GM18861 (cell line): ENCODE data around the gene MKKS.
"Not testable (repeated sequence)": the region's sequence is repeated elsewhere in the genome, so short reads cannot be mapped to it uniquely, and the experiment has no call there.

Source experiments
- ATAC-seq: cut with Tn5 transposase; IDR thresholded peaks from one replicate; pipeline ENCODE4 v1.9.1; 2021; ENCODE audit not compliant: unreplicated experiment

The MKKS gene

DNA sequence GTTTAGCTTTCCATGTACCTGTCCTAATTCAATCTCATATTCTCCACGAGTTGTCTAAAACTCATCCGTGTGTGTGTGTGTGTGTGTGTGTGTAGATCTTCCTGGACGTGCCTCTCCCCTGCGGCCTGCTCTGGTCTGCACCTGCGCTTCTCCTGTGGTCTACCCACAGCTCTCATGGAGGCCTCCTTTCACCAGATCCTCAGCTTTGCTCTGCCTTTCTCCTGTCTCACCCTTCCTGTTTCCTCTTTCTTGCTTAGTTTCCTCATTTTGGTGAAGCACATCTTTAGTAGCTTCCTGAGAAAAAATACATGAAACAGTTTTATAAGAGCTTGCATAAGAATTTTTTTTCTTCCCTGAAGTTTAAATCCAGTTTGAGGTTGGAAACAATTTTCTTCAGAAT lies 19.2 kb upstream of the MKKS start:
- peak; percentile 84 for ATAC-seq

DNA sequence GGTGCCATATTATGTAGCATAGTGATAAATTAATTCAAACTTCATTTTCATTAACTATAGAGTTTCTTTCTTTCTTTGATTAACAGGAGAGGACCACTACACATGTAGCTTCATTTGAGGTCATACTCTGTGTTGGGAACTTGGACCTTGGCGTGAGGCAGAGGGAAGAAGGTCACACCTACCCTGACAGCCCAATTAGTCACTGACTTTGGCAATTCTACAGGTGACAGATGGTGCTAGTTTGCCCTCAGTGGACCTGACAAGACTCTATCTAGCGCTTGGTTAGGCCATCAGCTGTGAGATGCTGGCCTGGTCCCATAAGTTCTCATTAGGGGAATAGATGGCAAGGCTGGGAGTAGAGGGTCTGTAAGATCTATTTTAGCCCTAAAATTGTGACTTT lies 15.2 kb upstream of the MKKS start:
- no peak for ATAC-seq

DNA sequence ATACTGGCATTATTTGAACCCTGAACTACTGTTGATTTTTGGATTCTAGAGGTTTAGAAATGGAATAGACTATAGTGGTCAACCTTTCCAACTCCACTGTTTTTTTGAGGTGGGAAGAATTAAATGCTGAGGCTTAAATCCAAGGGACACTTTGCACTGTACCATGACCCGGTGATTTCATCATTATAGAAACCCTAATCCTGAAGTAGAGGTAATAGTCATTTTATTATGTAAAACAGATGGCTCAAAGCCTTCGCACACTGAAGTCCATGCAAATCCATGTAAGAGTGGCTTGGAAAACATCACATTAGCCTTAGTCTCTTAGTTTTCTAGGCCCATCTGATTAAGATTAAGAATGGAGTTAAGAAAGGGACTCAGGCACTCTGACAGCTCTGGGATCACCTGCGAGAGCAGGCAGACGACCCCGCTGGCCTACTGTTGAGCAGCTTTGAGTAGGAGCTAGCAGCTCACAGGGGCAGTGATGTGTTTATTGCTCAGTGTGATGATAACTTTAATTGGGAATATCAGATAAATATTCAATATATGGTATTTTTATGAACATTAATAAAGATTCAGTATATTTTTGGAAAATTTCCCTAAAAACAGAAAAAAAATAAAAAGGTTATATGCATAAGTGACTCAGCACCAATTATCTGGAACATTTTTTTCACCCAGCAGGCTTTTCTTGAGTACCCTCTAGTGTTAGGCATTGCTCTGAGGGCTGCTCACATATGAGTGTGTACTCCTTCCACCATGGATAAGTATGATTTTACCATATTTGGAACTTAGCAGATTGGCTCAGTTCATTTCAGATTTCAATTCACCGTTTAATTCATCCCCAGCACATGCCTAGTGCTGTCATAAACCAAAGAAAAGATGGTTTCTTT lies 14.5 kb upstream of the MKKS start:
- ATAC-seq, result no peak

DNA sequence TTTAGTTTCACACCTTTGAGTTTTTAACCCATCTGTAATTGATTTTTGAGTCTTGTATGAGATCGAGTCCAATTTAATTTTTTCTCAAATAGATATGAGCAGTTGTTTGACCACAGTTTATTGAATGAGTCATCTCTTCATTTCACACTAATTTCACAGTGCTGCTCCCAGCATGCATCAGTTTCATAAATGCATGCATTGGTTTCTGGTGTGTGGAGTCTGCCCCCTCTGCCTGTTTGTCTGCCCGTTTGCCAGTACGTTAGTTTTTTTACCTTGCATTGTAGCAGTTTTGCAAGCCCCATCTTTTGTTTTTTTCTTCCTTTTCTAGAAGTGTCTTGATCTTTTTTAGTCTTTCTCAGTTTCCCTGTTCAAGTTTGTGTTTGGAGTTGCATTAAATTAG lies 13.0 kb upstream of the MKKS start:
- peak; percentile 99 for ATAC-seq

DNA sequence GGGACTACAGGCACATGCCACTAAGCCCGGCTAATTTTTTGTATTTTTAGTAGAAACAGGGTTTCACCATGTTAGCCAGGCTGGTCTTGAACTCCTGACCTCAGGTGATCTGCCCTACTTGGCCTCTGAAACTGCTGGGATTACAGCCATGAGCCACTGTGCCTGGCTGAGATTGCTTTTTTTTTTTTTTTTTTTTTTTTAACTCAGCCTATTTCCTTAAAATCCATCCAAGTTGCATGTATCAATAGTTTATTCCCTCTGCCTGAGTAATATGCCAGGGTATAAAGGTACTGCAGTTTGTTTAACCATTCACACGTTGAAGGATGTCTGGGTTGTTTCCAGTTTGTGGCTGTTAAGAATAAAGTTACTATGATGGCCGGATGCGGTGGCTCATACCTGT lies 11.7 kb upstream of the MKKS start:
- no peak for ATAC-seq

DNA sequence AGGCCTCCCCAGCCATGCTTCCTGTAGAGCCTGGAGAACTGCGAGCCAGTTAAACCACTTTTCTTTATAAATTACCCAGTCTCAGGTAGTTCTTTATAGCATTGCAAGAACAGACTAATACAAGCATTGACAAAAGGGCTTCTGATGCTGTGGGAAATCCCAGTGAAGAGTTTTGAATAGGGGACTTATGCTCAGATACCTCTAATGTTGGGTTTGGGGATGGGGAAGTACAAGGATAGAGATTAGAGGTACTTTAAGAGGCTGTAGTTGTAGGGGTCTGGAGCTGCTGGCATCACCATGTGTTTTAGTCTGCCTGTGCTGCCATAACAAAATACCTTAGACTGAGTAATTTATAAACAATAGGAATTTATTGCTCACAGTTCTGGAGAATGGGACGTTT lies 9.9 kb upstream of the MKKS start:
- ATAC-seq, result no peak

DNA sequence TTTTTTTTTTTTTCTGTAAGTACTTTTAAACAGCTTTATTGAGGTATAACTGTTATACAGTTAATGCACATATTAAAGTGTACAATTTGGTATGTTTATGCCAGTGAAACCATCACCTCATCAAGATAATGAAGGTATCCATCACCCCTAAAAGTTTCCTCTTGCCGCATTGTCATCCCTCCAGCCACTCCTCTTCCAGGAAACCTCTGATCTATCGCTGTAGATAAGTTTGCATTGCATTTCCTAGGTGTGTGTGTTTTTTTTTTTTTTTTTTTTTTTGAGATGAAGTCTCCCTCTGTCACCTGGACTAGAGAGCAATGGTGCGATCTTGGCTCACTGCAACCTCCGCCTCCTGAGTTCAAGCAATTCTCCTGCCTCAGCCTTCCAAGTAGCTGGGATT lies 4.2 kb upstream of the MKKS start:
- no peak for ATAC-seq

DNA sequence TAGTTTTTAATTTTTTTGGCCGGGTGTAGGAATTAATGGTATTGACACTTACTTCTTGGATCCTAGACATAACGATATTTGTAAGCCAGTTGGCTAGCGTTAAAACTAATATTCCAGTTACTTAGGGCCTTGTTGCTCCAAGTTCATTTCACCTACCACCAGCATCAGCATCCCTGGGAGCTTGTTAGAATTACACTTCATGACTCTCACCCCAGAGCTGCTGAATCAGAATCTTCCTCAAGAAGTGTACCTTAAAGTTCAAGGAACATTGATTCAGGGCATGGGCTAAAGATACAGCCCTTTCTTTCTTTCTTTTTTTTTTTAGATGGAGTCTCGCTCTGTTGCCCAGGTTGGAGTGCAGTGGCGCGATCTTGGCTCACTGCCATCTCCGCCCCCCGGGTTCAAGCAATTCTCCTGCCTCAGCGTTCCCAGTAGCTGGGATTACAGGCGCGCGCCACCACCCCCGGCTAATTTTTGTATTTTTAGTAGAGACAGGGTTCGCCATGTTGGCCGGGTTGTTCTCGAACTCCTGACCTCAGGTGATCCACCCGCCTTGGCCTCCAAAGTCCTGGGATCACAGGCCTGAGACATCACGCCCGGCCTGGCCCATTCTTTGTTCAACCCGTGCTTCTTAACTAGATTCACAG lies 2.2 kb upstream of the MKKS start:
- no peak for ATAC-seq

DNA sequence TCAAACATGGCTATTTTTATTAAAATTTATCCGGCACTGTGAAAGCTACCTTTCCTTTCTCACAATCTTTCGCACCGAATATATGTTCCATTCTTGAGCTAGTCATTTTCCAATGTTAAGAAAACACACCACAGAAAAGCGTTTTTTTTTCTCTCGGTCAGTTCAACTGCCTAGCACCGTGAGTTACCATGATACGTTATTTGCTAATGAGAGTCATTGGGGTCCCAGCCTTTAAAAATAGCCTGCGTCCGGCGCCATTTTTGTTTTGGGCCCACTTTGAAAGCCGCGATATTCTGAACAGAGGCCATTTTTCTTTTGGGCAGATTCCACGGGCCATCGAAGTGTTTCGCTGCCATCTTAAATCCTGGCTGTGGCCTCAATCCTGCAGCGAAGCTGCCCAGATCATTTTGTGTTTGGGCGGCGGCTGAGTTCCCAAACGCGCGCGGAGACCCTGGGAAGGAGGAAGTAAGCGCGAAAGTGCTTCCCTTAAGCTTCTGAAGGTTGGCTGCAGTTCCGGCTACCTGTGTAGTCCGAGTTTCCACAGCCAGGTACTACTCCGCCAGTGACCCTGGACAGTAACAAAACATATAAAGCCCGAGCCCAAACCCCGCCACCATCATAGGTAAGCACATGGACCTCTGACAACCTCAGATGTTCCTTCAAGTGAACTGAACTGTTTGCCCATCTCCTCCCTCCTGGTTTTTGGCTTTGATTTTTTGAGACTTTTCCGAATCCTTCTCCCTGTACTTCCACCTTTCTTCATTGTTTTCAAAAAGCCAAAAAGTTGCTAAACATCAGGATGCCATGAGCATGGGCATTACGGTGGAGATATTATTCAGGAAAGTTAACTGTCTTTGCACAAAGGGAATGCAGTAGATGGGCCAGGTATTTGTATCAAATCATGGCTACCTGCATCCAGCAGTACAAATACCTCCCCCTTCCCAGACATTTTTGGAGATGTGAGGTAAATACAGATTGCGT lies 1.1 kb upstream of the MKKS start, which contains the start of gene SLX4IP:
TSS of gene SLX4IP (plus strand) at position 474 of the 981 bp plus-strand sequence. CDS start 22,900 bp downstream, outside the sequence.
- ATAC-seq, result peak; percentile 48

DNA sequence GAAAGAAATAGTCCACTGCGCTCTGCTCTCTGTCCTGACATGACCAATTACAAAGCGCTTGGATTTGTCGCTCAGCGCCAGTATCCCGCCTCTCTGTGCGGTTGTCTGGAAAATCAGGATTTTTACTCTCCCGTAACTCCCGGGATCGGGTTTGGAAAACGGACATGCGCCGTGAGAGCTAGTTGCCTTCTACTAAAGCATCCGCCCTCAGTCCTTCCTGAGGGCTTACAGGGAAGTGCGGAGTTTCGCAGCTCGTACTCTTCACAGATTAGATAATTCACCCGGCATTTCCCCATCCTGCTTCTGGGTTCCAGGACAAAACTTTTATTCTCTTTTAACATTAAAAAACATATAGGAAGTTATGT lies 427 bp upstream of the MKKS start:
- peak; percentile 33 for ATAC-seq

DNA sequence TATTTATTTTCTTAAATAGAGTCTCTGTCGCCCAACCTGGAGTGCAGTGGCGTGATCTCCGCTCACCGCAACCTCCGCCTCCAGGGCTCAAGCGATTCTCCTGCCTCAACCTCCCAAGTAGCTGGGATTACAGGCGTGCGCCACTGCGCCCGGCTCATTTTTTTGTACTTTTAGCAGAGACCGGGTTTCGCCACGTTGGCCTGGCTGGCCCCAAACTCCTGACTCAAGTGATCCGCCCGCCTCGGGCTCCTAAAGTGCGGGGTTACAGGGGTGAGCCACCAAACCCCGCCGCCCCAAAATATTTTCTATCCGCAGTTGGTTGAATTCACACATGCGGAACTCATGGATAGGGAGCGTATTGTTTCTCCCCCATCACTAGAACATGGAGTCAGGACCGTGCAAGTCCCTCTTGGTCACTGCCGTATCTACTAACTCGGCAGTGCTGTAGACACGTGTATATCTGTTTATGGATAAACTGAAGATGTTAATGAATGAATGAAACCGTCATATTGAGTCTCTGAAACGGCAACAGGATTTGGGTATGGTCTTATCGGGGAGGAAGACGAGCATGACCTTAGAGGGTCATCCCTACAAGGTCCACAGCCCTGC lies 904 bp downstream of the MKKS start:
- ATAC-seq, result no peak

DNA sequence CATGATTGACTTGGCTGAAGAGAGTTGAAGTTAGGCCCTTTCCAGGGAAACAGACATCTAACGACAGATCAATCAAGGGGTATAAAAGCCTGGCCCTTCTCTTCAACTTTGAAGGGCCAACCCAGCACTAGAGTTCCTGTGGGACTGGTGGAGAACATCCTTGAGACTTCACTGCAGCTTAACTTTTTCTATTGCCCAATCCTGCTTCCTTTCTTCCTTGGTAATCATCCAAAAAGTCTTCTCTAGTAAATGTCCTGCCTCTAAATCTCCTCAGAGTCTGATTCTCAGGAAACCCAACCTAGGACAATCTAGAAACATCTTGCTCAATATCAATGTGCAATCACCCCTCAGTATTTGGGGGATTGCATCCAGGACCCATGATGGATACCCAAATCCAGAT lies 1.9 kb downstream of the MKKS start:
- no peak for ATAC-seq

DNA sequence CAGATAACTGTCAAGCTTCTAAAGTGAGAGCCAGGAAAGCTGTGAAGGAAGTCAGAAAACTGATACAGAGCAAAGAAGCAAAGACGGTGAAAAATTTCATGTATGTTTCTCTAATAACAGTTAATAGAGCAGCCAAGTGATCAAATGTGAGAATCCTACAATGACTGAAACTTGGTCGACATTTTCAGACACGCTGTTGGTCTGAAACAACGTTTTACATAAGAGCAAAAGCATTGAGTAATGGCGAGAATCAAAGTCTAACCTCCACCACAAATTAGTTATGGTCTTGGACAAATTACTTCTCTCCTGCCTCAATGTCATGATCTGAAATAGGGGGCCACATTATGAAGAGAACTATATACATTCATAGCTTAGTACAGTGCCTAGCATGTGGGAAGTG lies 3.3 kb downstream of the MKKS start:
- ATAC-seq, result no peak

DNA sequence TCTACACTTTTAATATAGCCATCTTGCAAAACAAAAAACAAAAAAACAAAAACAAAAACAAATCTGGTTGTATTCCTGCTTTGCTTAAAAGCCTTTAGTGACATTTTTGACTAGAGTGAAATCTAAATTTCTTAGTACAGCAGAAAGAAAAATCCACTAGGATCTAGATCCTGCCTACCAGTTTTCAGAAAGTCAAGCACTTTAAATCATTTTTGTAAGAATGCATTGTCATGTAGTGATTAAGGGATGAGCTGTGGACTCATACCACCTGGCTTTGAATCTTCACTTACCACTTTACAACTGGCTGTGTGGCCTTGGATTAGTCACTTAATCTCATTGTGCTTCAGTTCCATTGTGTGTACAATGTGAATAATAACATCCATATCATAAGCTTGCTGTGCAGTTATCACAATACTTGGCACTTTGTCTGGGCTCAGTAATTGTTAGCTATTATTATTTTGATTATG lies 4.0 kb downstream of the MKKS start:
- no peak for ATAC-seq

DNA sequence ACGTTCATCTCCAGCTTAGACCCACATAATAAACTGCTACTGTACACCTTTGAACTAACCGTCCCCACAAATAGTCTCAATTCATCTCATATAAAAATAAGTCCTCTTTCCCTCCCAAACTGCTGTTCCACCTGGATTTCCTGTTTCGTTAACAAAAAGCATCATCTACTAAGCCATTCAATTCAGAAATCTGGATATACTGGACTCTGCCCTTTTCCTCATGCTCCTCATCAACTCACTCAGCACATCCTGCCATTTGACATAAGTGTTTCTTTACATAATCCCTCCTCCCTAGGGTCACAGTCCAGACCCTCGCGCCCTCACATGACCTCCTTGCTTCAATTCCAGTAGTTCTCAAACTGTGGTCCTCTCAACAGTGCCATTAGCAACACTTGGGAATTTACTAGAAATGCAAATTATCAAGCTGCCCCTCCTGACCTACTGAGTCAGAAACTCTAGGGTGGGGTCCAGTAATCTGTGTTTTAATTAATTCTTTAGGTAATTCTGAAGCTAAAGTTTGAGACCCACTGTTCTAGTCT lies 4.5 kb downstream of the MKKS start:
- ATAC-seq, result no peak

DNA sequence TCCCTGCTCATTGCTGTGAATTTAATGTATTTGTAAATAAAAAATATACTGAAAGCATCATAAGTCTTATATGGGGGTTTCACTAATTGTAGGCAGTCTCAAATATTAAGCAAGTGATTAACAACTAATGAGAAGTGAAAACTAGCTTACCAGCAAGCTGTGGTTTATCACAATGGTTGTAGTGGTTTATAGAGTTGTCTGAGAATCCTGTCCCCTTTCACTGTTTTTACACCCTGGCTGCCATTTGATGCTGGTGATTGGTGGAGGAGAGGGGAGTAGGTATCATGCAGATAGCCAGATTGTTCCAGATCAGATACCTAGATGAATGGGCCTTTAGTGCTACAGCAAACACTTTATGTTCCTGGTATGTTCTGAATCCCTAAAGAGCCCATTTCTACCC lies 6.0 kb downstream of the MKKS start:
- peak; percentile 28 for ATAC-seq

DNA sequence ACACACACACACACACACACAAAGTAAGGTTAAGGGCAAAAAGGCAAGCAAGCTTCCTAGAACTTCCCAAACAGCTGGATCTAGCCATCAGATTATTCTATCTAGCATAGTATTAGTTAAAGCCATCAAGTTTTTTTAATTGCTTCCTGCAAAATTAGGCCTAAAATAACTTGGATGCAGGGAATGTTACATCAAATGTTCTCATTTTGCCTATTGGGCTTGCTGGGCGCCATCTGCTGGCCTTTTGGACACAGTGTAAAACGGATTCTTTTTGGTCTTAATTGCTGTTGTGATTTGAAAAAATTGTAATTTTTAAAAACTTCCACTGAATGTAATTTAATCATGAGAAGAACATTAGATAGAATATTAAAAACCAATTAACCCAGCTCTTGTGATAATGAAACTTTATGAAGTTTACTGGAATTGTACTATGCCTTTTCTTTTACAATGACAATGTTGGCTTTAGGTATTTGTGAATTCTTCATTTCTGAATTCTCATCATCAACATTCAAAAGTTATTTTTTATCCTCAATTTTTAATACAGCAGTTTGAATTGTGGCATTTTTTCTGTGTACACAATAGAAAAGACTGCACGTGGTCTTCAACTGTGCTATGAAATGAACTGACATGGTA lies 6.8 kb downstream of the MKKS start:
- no peak for ATAC-seq

DNA sequence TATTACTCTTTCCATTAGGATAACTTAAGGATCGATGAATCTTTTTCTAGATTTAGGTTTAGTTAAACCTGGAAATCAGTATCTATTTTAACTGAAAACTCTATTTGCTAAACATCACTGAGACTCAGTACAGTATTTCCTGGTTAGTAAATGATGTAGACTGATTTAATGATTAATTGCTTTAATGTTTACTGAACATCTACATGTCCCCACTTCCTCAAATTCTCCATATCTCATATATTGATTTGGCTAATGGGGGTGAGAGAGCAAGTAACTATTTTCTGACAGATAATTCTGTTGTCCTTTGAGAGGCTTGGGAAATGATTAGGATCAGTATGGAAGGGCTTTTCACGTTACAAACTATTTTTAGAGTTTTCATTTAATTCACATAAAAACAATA lies 10.3 kb downstream of the MKKS start:
- ATAC-seq, result peak; percentile 87

DNA sequence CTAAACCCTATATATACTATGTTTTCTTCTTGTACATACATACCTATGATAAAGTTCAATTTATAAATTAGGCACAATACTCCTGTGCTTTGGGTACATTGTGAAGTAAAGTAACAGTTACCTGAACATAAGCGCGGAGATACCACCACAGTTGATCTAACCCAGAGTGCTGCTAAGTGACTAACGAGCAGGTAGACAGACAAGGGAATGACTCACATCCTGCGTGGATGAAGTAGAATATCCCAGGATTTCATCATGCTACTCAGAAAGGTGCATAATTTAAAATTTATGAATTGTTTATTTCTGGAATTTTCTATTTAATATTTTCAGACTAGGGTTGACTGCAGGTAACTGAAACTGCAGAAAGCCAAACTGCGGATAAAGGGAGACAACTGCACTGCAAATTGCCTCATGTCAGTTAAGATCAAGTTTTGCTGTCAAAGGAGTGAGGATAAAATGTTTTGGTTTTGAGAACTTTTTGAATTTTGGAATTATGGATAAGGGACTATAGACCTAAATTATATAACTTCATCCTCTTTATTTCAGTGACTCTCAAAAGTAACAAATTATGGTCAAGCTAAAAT lies 14.4 kb downstream of the MKKS start:
- ATAC-seq, result no peak

DNA sequence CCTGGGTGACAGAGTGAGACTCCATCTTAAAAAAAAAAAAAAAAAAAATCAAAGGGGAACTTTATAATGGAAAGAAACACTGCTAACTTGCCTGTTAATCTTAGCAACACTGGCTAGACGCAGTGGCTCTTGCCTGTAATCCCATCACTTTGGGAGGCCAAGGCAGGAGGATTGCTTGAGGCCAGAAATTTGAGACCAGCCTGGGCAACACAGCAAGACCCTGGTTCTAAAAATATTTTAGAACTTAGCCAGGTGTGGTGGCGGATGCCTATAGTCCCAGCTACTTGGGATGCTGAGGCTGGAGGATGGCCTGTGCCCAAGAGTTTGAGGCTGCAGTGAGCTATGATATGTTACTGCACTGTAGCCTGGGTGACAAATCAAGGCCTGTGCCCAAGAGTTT lies 16.8 kb downstream of the MKKS start:
- ATAC-seq, result not testable (repeated sequence)
